CD4-positive, alpha-beta T cell (primary cell): ENCODE data around the gene FOSL1. TPM values are rescaled to one million over a fixed set of nuclear protein-coding genes. Genes with fewer than 3 reads are reported as not detected.
"Not testable (repeated sequence)": the region's sequence is repeated elsewhere in the genome, so short reads cannot be mapped to it uniquely, and the experiment has no call there.

Experiments
- ATAC-seq: fragments of 200-7000 bp; cut with Tn5 transposase; one replicate; pipeline ENCODE4 v1.10.0; 2022; ENCODE audit warnings: mild to moderate bottlenecking; ENCODE audit not compliant: poor library complexity
- CTCF ChIA-PET: fragments of 350-600 bp; sonication (Branson Sonifier 250); formaldehyde crosslinking; loops from one replicate; lab custom pipeline; 2021; ENCODE audit warnings: antibody characterized with exemption, inconsistent platforms; lab: Charles Lee
- POLR2A ChIA-PET: fragments of 350-600 bp; sonication (Branson Sonifier 250); formaldehyde crosslinking; loops from one replicate; lab custom pipeline; 2021; ENCODE audit warnings: antibody characterized with exemption, inconsistent platforms; lab: Charles Lee
- DNase-seq, 14 experiments: peaks; one replicate each; pipeline ENCODE4 v3.0.0-alpha.2; 2013 to 2020; ENCODE audit warnings: mixed read lengths in 2 of 14
- H3K27ac ChIP-seq, 2 donors: one replicate each; pipeline versions ENCODE4 v1.5.1 to v1.7.0; 2013; ENCODE audit warnings: low read length in 2 of 2, low read depth in 1 of 2, mild to moderate bottlenecking in 1 of 2
- H3K27me3 ChIP-seq, 2 experiments: 1 replicate in 1 of 2; 2 replicates in 1 of 2; pipeline versions ENCODE4 v1.6.1 to v1.7.0; 2013; ENCODE audit warnings: low read length in 2 of 2, control low read depth in 1 of 2, mild to moderate bottlenecking in 1 of 2, moderate library complexity in 1 of 2; ENCODE audit not compliant: insufficient read depth in 2 of 2, control insufficient read depth in 1 of 2
- H3K36me3 ChIP-seq: one replicate; pipeline ENCODE4 v1.6.1; 2013; ENCODE audit warnings: low read length, control low read depth; ENCODE audit not compliant: insufficient read depth
- H3K4me1 ChIP-seq: one replicate; pipeline ENCODE4 v1.6.1; 2013; ENCODE audit warnings: low read length, control low read depth; ENCODE audit not compliant: insufficient read depth
- H3K4me3 ChIP-seq: one replicate; pipeline ENCODE4 v1.5.1; 2013; ENCODE audit warnings: mild to moderate bottlenecking, low read length, moderate library complexity
- H3K9me3 ChIP-seq, 2 experiments: 1 replicate in 1 of 2; 2 replicates in 1 of 2; pipeline versions ENCODE4 v1.6.1 to v1.7.0; 2013; ENCODE audit warnings: low read length in 2 of 2, mild to moderate bottlenecking in 2 of 2, control low read depth in 1 of 2, moderate library complexity in 1 of 2; ENCODE audit not compliant: control insufficient read depth in 1 of 2, insufficient read depth in 1 of 2
- H3K27ac Mint-ChIP-seq: one replicate; pipeline ENCODE4 v1.8.0; 2020; ENCODE audit warnings: mixed read lengths
- H3K27me3 Mint-ChIP-seq: one replicate; pipeline ENCODE4 v1.8.0; 2021; ENCODE audit warnings: mixed read lengths
- H3K36me3 Mint-ChIP-seq: one replicate; pipeline ENCODE4 v1.8.0; 2021; ENCODE audit warnings: low read depth, mixed read lengths
- H3K4me1 Mint-ChIP-seq: one replicate; pipeline ENCODE4 v1.8.0; 2021; ENCODE audit warnings: low read depth, mixed read lengths
- H3K4me3 Mint-ChIP-seq: one replicate; pipeline ENCODE4 v1.8.0; 2020; ENCODE audit warnings: mild to moderate bottlenecking, mixed read lengths
- H3K9me3 Mint-ChIP-seq: one replicate; pipeline ENCODE4 v1.8.0; 2020; ENCODE audit warnings: mixed read lengths
- intact Hi-C, 2 experiments: fragments of 100-400 bp; cut with DNase I in 1 of 2; cut with micrococcal nuclease in 1 of 2; formaldehyde crosslinking; loops; one replicate each; pipeline versions ENCODE4 v1.15.1 to v1.9.0; 2023 to 2025; cut with DNase I, micrococcal nuclease
- total RNA-seq, 174 experiments: library from RNA in 2 of 174; stranded (reverse) in 2 of 174; gene quantifications; one replicate each; pipeline ENCODE4 v1.2.3 and lab custom pipeline; 2021 to 2026
- TF ChIP-seq, protein P1 (sequence below): fragments of 200-600 bp; IDR thresholded peaks from one replicate; pipeline ENCODE4 v1.8.0; 2022; ENCODE audit warnings: antibody characterized with exemption, mild to moderate bottlenecking

Gene FOSL1
- total RNA-seq, 2 experiments from 2014 or later, result 1.8 to 2.2 TPM

DNA sequence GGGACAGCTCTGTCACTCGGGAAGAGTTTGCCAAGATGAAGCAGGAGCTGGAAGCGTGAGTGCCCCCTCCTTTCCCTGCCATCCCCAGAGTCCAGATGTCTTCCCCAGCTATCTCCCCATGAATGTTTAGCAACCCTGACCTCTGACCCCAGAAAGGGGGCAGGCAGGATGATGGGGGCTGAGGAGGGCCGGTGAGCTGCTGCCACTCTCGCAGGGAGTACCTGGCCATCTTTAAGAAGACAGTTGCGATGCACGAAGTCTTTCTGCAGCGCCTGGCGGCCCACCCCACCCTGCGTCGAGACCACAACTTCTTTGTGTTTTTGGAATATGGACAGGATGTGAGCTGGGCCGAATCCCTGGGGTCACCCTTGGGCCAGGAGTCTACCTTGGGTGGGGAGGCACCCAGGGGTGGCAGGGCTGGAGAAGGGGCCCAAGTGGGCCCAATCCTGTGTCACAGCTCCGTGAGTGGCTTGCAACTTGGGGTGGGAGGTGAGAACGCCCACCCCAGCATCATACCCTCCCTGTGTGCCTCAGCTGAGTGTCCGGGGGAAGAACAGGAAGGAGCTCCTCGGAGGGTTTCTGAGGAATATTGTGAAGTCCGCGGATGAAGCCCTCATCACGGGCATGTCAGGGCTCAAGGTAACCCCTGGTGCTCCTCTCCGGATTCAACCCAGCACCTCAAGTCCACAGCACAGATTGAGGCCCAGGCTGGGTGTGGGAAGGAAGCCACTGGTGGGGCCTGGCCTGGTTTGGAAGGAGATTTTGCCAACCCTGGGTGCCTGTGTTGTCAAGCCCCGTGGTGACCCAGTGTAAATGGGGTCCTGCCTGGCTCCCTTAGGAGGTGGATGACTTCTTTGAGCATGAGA is 49.7 kb downstream of the FOSL1 start:
- ChIA-PET CTCF (interaction anchor here (1.1 kb wide), 1 partner anchor 37 kb away, joined by 3 read pairs; no protein-coding TSS in a partner anchor), POLR2A (interaction anchor here (1.0 to 2.0 kb wide), 6 partner anchors 8 to 40 kb away, joined by 3 to 9 read pairs (median 4); partner anchors contain the start of genes CFL1, FIBP, MUS81 and SNX32)
- Mint-ChIP-seq H3K4me1 (peaks cover 11% of the 10 kb centered on the region), H3K9me3 (no peaks in the 10 kb centered on the region), H3K27ac (no peak overlapping the region), H3K36me3 (peaks cover 41% of the 10 kb centered on the region), H3K27me3 (no peaks in the 10 kb centered on the region), H3K4me3 (no peak overlapping the region)
- Histone ChIP-seq H3K36me3 (peaks cover 47% of the 10 kb centered on the region), H3K27ac (no peak overlapping the region), H3K4me3 (no peak overlapping the region), H3K9me3 (peaks cover 7 to 23% of the 10 kb centered on the region in 2 experiments), H3K27me3 (no peaks in the 10 kb centered on the region), H3K4me1 (peaks cover 25% of the 10 kb centered on the region)
- intact Hi-C loops, result loop anchor here in 1 of 2 experiments (10.0 kb wide), 1 partner anchor 434 kb away; the partner anchor contains the start of gene YIF1A
- TF ChIP-seq, protein P1, sequence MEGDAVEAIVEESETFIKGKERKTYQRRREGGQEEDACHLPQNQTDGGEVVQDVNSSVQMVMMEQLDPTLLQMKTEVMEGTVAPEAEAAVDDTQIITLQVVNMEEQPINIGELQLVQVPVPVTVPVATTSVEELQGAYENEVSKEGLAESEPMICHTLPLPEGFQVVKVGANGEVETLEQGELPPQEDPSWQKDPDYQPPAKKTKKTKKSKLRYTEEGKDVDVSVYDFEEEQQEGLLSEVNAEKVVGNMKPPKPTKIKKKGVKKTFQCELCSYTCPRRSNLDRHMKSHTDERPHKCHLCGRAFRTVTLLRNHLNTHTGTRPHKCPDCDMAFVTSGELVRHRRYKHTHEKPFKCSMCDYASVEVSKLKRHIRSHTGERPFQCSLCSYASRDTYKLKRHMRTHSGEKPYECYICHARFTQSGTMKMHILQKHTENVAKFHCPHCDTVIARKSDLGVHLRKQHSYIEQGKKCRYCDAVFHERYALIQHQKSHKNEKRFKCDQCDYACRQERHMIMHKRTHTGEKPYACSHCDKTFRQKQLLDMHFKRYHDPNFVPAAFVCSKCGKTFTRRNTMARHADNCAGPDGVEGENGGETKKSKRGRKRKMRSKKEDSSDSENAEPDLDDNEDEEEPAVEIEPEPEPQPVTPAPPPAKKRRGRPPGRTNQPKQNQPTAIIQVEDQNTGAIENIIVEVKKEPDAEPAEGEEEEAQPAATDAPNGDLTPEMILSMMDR, result no peak
- ATAC-seq, result no peak
- DNase-seq, result peak in 1 of 14 experiments; percentile 26

DNA sequence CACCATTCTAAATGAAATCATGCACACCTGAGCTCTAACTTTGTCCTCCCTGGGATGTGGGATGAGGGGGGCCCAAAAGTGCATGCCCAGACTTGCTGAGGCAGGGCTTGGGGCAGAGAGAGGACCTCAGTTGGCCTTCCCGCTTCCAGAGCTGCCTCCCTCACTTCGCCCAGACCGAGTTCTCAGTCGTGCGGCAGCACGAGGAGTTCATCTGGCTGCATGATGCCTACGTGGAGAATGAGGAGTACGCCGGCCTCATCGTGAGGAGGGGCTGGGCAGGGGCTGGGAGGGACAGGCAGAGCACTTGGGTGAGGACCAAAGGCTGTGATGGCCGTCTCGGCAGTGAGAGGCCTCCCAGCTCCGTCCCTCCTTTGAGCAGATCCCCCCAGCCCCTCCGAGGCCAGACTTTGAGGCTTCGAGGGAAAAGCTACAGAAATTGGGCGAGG is 50.4 kb downstream of the FOSL1 start:
- H3K4me3 Mint-ChIP-seq, result no peak overlapping the region
- DNase-seq (peak in 1 of 14 experiments; percentile 28), ATAC-seq (no peak)
- H3K36me3 Mint-ChIP-seq, result peaks cover 35% of the 10 kb centered on the region
- no peaks in the 10 kb centered on the region for H3K27me3 Mint-ChIP-seq
- ChIA-PET CTCF (no interaction called here), POLR2A (interaction anchor here (1.0 to 2.0 kb wide), 5 partner anchors 8 to 41 kb away, joined by 3 to 9 read pairs (median 3); partner anchors contain the start of genes CFL1, MUS81 and SNX32)
- Histone ChIP-seq H3K36me3 (peaks cover 40% of the 10 kb centered on the region), H3K9me3 (peaks cover 7 to 23% of the 10 kb centered on the region in 2 experiments), H3K4me1 (peaks cover 18% of the 10 kb centered on the region), H3K27me3 (no peaks in the 10 kb centered on the region), H3K4me3 (no peak overlapping the region), H3K27ac (no peak overlapping the region)
- intact Hi-C loops, result loop anchor here in 1 of 2 experiments (10.0 kb wide), 1 partner anchor 435 kb away; the partner anchor contains the start of gene YIF1A
- TF ChIP-seq, protein P1, result no peak
- H3K27ac Mint-ChIP-seq, result no peak overlapping the region
- no peaks in the 10 kb centered on the region for H3K9me3 Mint-ChIP-seq
- H3K4me1 Mint-ChIP-seq, result peaks cover 7% of the 10 kb centered on the region

DNA sequence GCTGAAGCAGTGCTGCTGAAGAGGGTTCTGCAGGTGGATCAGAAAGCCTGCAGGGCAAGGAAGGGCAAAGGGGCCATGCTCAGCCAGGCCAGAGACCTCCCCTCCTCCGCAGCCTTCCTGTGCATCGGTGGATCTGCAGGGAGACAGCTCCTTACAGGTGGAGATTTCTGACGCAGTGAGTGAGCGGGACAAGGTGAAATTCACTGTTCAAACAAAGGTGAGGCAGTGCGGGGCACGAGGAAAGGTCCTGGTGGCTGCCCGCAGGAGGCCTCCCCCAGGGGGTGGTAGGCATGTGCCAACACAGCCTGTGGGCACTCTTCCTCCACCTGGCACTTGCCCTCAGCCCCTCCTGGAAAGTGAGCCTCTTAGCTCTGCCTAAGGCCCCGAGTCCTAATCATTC is 50.8 kb downstream of the FOSL1 start:
- H3K9me3 Mint-ChIP-seq, result no peaks in the 10 kb centered on the region
- no peak overlapping the region for H3K27ac Mint-ChIP-seq
- ATAC-seq, result no peak
- H3K36me3 ChIP-seq, result peaks cover 36% of the 10 kb centered on the region
- H3K27me3 Mint-ChIP-seq, result no peaks in the 10 kb centered on the region
- intact Hi-C loops, result no loop called here
- DNase-seq, result peak in 1 of 14 experiments; percentile 23
- no peak overlapping the region for H3K4me3 ChIP-seq
- peaks cover 14% of the 10 kb centered on the region for H3K4me1 ChIP-seq
- TF ChIP-seq, protein P1, result no peak
- no peak overlapping the region for H3K27ac ChIP-seq
- H3K36me3 Mint-ChIP-seq, result peaks cover 31% of the 10 kb centered on the region
- peaks cover 7 to 23% of the 10 kb centered on the region in 2 experiments for H3K9me3 ChIP-seq
- no peaks in the 10 kb centered on the region for H3K27me3 ChIP-seq
- no peak overlapping the region for H3K4me3 Mint-ChIP-seq
- peaks cover 2% of the 10 kb centered on the region for H3K4me1 Mint-ChIP-seq
- CTCF ChIA-PET, result no interaction called here
- POLR2A ChIA-PET, result interaction anchor here (0.5 to 2.0 kb wide), 5 partner anchors 9 to 49 kb away, joined by 3 to 9 read pairs (median 3); partner anchors contain the start of genes CFL1, MUS81 and SNX32

DNA sequence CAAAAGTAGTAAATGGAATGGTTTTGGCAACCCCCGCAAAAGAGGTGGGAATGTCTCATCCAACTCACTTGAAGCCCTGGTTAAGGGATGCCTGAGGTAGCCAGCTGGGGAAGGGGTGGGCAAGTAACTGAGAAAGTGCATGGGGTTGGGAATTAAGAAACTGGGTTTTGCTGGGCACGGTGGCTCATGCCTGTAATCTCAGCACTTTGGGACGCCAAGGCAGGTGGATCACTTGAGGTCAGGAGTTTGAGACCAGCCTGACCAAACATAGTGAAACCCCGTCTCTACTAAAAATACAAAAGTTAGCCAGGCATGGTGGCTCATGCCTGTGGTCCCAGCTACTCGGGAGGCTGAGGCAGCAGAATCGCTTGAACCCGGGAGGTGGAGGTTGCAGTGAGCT is 51.5 kb downstream of the FOSL1 start:
- H3K4me3 ChIP-seq, ATAC-seq, H3K4me3 Mint-ChIP-seq, H3K27ac Mint-ChIP-seq, H3K27me3 ChIP-seq, intact Hi-C loops, CTCF ChIA-PET, H3K4me1 ChIP-seq, H3K27me3 Mint-ChIP-seq, H3K27ac ChIP-seq, H3K4me1 Mint-ChIP-seq, H3K9me3 Mint-ChIP-seq, DNase-seq: not testable (repeated sequence)
- peaks cover 29% of the 10 kb centered on the region for H3K36me3 ChIP-seq
- H3K9me3 ChIP-seq, result peaks cover 7 to 23% of the 10 kb centered on the region in 2 experiments
- POLR2A ChIA-PET, result interaction anchor here (0.5 to 1.3 kb wide), 3 partner anchors 10 to 50 kb away, joined by 3 read pairs; no protein-coding TSS in a partner anchor
- peaks cover 24% of the 10 kb centered on the region for H3K36me3 Mint-ChIP-seq
